Measurements from ENCODE around the gene SSBP3.
"Not testable (repeated sequence)": the region's sequence is repeated elsewhere in the genome, so short reads cannot be mapped to it uniquely, and the experiment has no call there.

The SSBP3 gene

DNA sequence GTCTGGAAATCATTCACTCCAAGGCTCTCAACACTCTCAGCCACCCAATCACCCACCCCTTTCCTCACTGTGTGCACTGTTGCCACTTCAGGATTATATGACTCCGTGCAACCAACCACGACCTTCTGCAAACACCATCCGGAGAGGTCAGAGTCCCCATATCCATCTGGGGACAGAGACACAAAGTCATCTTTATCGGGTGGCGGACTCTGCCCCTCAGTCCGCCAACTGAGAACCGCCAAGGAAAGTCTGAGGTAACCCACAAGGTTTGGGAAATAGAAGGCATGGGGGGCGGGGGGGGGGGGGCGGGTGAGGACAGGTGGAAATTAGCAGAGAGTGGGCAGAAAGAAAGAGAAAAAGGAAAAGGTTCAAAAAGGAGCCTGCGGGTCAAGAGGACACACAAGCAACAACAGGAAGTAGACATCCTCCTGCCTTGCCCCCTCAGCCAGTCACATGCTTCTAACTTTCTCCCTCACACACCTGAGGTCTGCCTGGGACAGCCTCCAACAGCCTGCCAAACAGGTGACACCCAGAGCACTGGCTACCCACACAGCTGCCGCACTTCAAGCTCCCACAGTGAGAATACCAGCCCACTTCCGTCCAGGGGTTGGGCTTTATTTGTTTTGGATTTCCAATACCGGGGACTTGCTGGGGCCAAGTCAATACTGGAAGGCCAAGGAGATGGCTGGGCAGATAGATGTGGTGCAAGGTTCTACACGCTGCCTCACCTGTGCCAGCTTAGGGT is 58.1 kb downstream of the SSBP3 start:
- no peak for FAIRE-seq

- no peak for FAIRE-seq
Observed at GRCh38 chr1:54347261-54347954, 58.8 kb downstream of the SSBP3 start.

DNA sequence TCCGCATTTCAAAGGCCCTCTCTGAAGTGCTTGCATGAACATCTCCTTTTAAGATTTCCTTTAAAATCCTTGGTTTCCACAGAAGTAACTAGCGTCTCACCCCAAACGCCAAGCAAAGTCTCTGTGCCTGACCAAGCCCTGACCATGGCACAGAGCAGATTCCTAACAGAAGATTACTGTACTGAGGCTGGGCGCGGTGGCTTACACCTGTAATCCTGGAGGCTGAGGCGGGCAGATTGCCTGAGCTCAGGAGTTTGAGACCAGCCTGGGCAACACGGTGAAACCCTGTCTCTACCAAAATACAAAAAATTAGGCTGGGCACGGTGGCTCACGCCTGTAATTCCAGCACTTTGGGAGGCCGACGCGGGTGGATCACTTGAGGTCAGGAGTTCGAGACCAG is 60.6 kb downstream of the SSBP3 start:
- FAIRE-seq = not testable (repeated sequence)

DNA sequence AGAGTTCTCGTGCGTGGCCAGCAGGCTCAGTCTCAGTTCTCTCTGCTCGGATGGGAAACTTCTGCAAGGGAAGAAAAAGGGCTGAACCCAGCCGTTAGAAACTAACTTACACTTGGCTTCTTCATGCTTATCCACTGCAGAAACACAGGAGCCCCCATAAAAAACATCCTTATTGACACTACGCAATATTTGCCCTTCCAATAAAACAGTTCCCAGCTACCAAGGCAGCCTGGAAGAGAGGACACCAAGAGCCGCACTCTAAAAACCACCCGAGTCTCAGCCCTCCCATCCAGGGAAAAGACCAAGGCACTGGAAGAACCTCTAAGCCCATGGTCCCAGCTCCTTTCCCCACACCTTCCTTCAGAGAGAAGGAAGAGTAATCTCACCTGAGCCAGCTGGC is 61.1 kb downstream of the SSBP3 start:
- no peak for FAIRE-seq

DNA sequence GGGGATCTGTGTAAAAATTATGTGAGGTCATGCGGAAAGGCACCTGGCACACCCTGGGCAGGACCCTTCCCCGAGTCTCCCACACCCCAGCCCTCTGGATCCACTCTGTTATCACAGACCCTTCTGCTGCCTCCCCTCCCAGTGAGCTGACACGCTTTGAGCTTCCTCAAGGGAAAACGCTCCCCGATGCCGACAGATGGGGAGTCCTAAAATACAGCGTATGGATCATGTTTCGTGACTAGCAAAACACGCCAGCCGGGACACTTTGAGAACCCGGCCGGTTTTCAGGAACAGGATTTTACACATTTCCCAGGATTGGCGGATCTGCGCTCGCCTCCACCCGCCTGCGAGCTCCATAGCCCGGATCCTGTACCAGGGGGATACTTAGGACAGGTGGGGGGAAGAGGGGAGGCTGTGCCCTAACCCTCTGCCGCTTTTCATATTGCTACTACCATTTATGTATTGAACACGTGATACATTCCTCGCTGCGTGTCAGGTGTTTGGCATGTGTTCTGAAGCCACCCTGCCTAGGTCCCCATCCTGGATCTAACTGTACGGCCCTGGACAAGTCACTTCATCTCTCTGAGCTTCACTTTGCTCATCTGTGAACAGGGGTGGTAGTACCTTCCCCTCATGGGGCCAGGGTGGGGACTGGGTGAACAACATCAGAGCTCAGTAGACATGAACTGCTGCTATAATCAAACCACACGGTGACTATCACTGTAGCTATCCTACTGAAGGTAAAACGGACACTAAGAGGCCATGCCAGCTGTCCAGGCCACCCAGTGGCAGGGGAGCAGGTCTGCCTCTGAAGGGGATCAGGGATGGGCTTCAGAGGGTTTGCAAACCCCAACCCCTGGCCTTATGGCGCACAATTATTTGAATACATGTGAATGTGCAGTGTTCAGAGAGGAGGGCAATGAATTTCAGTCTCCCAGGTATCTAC is 63.2 kb downstream of the SSBP3 start:
- FAIRE-seq = no peak

- no peak for FAIRE-seq
Observed at GRCh38 chr1:54342288-54342687, 63.9 kb downstream of the SSBP3 start.

DNA sequence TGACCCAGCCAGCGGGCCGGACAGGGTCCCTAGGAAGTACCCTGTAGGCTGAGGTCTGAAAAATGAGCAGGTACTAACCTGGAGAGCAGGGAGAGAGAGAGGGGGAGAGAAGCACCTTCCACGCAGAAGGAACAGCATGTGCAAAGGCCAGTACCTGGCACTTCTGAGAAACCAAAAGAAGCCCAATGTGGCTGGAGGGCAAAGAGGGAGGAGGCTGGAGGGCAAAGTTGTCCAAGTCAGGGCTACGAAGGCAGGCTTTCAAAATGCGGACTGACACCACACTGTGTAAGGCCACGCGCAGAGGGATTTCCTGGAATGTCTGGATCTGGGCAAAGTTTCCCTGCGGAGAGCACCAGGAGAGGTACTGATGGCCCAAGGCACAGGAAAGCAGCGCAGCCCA is 64.4 kb downstream of the SSBP3 start:
- no peak for FAIRE-seq

DNA sequence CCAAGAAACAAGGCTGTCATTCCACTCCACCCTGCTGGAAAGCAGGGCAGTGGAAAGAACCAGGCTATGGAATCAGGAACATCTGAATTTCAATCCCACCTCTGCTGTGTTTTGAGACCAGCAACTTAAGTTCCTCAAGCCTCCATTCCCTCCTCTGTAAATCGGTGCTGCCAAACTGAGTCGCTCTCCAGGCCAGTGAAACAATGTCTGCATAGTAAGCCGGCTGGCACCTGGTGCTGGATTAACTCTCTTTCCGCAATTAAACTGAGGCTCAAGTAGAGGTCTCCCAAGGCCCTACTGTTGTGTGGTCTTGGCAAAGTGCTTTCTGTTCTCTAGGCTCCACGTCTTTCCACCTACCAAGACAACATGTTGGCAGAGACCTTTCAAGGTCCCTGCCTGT is 65.3 kb downstream of the SSBP3 start:
- FAIRE-seq = no peak

DNA sequence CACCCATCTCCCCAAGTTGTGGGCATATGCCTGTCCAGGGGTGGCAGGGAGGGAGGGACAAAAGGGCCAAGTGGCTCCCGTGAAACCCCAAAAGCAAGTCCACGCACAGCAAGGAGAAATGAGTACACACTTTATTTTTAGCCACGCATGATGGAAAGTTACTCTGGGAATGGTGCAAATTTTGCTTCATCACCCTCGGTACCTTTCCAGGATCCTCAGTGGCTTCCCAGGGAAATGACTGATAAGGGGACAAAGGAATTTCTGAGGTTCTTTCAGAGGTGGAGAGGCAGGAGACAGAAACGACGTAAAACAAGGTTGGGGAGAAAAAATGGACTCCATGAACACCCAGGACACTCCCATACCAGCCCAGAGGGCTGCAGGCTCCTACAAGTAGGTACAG is 65.8 kb downstream of the SSBP3 start:
- no peak for FAIRE-seq

GRCh38 chr1:54339126-54339525 is 67.1 kb downstream of the SSBP3 start:
- no peak for FAIRE-seq

DNA sequence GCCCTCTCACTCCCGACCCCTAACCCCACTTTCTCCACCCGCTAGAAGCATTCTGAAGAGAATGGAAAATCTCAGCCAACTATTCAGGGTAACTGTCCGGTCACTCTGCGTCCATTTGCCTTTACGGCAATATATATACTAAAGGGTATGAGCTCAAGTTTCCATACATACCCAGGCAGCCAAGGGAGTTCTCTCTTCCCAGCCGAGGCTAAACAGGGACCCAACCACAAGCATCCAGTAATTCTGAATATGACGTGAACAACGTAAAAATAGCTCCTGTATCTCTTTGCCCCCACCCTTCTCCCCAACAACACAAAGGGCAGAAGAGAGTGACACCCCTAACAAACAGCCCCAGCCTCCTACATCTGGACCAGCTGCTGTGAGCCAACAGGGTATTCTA is 67.7 kb downstream of the SSBP3 start:
- FAIRE-seq = no peak

DNA sequence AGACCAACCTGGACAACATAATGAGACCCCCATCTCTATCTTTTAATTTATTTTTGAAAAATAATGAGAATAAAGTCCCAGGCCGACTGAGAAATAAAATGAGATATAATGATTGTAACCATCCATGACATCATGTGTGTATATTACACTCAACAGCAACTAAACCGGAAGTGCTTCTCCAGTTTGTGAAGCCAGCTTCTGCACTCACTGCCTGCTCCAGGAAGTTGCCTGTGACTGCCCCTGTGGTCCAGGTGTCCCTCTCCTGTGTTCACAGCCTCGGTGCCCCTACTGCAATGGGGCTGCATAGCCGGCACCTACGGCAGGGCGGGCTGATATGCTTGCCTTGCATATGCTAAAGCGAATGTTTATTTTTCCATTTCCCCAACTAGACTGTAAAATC is 68.3 kb downstream of the SSBP3 start:
- no peak for FAIRE-seq

DNA sequence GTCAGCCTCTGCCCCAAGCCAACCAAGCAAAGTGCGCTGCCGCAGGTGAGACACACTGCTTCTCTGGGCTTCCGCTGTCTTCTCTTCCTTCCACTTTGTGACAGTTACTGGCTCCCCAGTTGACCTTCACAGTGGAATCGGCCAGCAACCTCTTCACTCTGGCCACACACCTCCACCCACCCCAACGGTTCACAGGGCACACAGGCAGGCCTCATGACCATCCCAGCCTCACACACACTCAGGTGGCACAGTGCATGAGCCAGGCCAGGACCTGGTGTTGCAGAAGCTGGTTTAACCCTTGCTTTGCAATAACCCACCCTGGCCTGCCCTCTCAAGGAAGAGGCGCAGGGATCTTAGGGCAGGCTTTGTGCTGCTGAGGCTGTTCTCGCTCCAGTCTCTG is 69.2 kb downstream of the SSBP3 start:
- FAIRE-seq = no peak

- no peak for FAIRE-seq
Observed at GRCh38 chr1:54336116-54336515, 70.1 kb downstream of the SSBP3 start.

DNA sequence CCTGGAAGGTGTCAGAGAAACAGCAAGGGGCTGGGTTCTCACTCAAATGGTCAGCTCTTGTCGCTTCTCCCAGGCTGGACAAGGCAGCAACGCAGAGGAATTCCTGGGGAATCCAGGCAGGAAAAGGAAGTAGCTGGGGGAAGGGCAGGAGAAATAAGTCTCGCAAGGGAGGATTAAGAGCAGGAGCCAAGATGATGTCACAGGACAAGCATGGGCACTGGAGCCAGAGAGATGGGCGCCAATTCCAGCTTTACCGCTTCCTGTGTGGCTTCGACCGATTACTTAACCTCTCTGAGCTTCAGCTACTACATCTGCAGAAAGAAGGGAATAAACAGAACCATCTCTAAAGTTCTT is 70.5 kb downstream of the SSBP3 start:
- no peak for FAIRE-seq

GRCh38 chr1:54335011-54335754 is 71.0 kb downstream of the SSBP3 start:
- FAIRE-seq = no peak

- FAIRE-seq = no peak
Observed at GRCh38 chr1:54332781-54333585, 73.2 kb downstream of the SSBP3 start.

GRCh38 chr1:54331843-54332463 is 74.2 kb downstream of the SSBP3 start:
- FAIRE-seq = no peak

GRCh38 chr1:54331091-54331772 is 75.0 kb downstream of the SSBP3 start:
- FAIRE-seq = no peak

DNA sequence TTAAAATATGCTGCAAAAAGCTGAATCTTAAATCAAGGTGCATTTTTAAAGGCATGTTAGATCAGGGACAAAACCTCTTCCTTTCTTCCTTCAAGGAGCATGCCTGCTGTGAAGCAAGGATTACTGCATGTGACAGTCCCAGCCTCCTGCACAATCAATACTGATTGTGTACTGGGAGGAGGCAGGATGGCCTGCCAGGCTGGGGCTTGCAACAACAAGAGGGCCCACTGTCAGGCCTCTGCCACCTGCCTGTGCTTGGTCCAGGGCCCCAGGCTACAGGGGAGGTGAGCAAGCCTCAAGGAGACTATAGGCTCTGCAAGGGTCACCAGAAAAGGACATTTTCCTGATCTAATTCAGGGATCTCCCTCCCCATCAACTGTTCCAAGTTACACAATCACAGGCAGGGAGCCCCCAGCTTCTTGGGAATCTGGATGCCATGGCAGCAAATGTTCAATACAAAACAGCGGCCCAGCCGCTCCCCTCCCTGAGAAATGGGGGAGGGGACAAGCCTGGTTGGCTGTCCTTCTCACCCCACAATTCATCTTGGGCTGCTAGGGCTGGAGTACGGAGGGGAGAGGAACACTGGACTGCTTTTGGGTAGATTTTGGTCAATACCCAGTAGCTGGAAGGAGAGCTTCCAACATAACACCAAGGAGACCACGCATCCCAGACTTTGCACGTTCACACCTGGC is 76.7 kb downstream of the SSBP3 start:
- no peak for FAIRE-seq
